Thyroid gland (tissue), 4 donors: Measurements from ENCODE around the gene SEC14L2. TPM values are rescaled to one million over a fixed set of nuclear protein-coding genes. Genes with fewer than 3 reads are reported as not detected.

ENCODE experiments used
- DNase-seq, 2 donors: peaks; one replicate each; pipeline ENCODE4 v3.0.0-alpha.2; 2019
- H3K27ac ChIP-seq, 3 donors: fragments of 200-600 bp; sonication (generic); 1 replicate in 2 of 3; 2 replicates in 1 of 3; pipeline ENCODE4 v1.5.1; 2016 to 2019; ENCODE audit warnings: mild to moderate bottlenecking in 1 of 3, moderate library complexity in 1 of 3
- H3K27me3 ChIP-seq: fragments of 200-600 bp; sonication (generic); one replicate; pipeline ENCODE4 v1.5.1; 2019
- H3K36me3 ChIP-seq, 2 donors: fragments of 200-600 bp; sonication (generic); one replicate each; pipeline ENCODE4 v1.5.1; 2016 to 2019
- H3K4me1 ChIP-seq, 2 donors: fragments of 200-600 bp; sonication (generic); one replicate each; pipeline ENCODE4 v1.5.1; 2017 to 2019
- H3K4me3 ChIP-seq, 3 donors: fragments of 200-600 bp; sonication (generic); replicated peaks in 1 of 3; 1 replicate in 2 of 3; 2 replicates in 1 of 3; pipeline ENCODE4 v1.5.1; 2016; ENCODE audit warnings: mild to moderate bottlenecking in 1 of 3
- H3K9me3 ChIP-seq: fragments of 200-600 bp; sonication (generic); one replicate; pipeline ENCODE4 v1.5.1; 2017
- POLR2A ChIP-seq, 2 donors: fragments of 450-650 bp; IDR thresholded peaks; one replicate each; pipeline ENCODE4 v1.6.1; 2017; ENCODE audit warnings: antibody characterized with exemption in 2 of 2, mild to moderate bottlenecking in 2 of 2, moderate library complexity in 1 of 2
- WGBS, 2 donors: methylation state at CpG; one replicate each; pipeline ENCODE4 v1.1.5; 2017; 5-methylcytosine and 5-hydroxymethylcytosine counted together
- intact Hi-C: fragments of 100-400 bp; cut with DNase I; formaldehyde crosslinking; loops from one replicate; pipeline ENCODE4 v1.15.1; 2023
- total RNA-seq, 4 donors: library from RNA; depleted of rRNA; stranded (reverse); fragments of >200 nt; gene quantifications; one replicate each; pipeline ENCODE4 v1.2.3, GENCODE V29; 2016
- TF ChIP-seq, protein P1 (sequence below), 6 experiments: fragments of 200-600 bp in 3 of 6; fragments of 450-650 bp in 3 of 6; sonication (generic) in 3 of 6; IDR thresholded peaks; one replicate each; pipeline ENCODE4 v1.5.1; 2016 to 2019; ENCODE audit warnings: antibody characterized with exemption in 6 of 6, mild to moderate bottlenecking in 2 of 6, inconsistent platforms in 1 of 6, moderate library complexity in 1 of 6

Gene SEC14L2
- total RNA-seq, 4 donors from 2014 or later, result 26.6 to 59.1 (median 30.4) TPM

- Histone ChIP-seq H3K27me3 (no peaks in the 10 kb centered on the region), H3K4me3 (no peak overlapping the region), H3K9me3 (no peaks in the 10 kb centered on the region), H3K36me3 (no peaks in the 10 kb centered on the region), H3K4me1 (peaks cover 19 to 24% of the 10 kb centered on the region in 2 donors), H3K27ac (peak overlapping the region; percentile 85 to 98 (median 94))
- 25 to 41% methylated on average over 8 to 9 of the region's 9 CpGs for WGBS, 2 donors
- peak; percentile 92 for DNase-seq
- intact Hi-C loops, result loop anchor here (5.0 kb wide), 1 partner anchor 35 kb away; the partner anchor contains the start of gene MTFP1
- peak in 1 of 2 donors; percentile 41 for TF ChIP-seq POLR2A (IDR thresholded peaks at IDR 0.05)
- TF ChIP-seq, protein P1, sequence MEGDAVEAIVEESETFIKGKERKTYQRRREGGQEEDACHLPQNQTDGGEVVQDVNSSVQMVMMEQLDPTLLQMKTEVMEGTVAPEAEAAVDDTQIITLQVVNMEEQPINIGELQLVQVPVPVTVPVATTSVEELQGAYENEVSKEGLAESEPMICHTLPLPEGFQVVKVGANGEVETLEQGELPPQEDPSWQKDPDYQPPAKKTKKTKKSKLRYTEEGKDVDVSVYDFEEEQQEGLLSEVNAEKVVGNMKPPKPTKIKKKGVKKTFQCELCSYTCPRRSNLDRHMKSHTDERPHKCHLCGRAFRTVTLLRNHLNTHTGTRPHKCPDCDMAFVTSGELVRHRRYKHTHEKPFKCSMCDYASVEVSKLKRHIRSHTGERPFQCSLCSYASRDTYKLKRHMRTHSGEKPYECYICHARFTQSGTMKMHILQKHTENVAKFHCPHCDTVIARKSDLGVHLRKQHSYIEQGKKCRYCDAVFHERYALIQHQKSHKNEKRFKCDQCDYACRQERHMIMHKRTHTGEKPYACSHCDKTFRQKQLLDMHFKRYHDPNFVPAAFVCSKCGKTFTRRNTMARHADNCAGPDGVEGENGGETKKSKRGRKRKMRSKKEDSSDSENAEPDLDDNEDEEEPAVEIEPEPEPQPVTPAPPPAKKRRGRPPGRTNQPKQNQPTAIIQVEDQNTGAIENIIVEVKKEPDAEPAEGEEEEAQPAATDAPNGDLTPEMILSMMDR (IDR thresholded peaks at IDR 0.05), result no peak
Observed at GRCh38 chr22:30392661-30393321, 4.0 kb upstream of the SEC14L2 start.

DNA sequence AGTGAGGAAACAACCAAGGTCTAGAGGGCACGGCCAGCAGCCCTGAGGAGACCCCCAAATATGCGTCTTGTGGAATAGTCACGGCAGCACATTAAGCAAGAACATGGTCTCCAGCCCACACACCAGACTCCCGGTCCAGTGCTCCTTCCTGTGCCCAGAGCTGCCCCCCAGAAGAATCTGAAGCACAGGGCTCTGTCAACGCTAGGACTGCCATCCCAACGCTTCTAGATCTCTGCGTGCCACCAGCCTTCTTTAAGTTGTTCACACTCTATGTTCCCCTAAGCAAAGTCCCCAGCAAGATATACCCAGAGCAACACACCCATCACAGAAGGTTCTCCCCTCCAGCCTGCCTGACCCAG is 3.5 kb upstream of the SEC14L2 start:
- Histone ChIP-seq H3K27ac (peak overlapping the region; percentile 85 to 98 (median 94)), H3K4me1 (peaks cover 24 to 29% of the 10 kb centered on the region in 2 donors), H3K9me3 (no peaks in the 10 kb centered on the region), H3K36me3 (no peaks in the 10 kb centered on the region), H3K27me3 (no peaks in the 10 kb centered on the region), H3K4me3 (no peak overlapping the region)
- intact Hi-C loops, result loop anchor here (5.0 kb wide), 1 partner anchor 34 kb away; the partner anchor contains the start of gene MTFP1
- no peak for DNase-seq
- WGBS, 2 donors, result 54 to 69% methylated on average over 6 to 7 of the region's 7 CpGs
- TF ChIP-seq, protein P1 (IDR thresholded peaks at IDR 0.05), result no peak
- TF ChIP-seq POLR2A (IDR thresholded peaks at IDR 0.05), result no peak

- peaks cover 27 to 35% of the 10 kb centered on the region in 2 donors for H3K4me1 ChIP-seq
- H3K27ac ChIP-seq, result peak overlapping the region; percentile 85 to 98 (median 94)
- DNase-seq, result no peak
- H3K27me3 ChIP-seq, result no peaks in the 10 kb centered on the region
- intact Hi-C loops, result loop anchor here (5.0 kb wide), 1 partner anchor 33 kb away; the partner anchor contains the start of gene MTFP1
- WGBS, 2 donors, result 76 to 79% methylated on average over 3 of the region's 3 CpGs
- TF ChIP-seq POLR2A (IDR thresholded peaks at IDR 0.05), result no peak
- TF ChIP-seq, protein P1 (IDR thresholded peaks at IDR 0.05), result no peak
- no peaks in the 10 kb centered on the region for H3K9me3 ChIP-seq
- no peaks in the 10 kb centered on the region for H3K36me3 ChIP-seq
- H3K4me3 ChIP-seq, result no peak overlapping the region
Observed at GRCh38 chr22:30393885-30394284, 2.9 kb upstream of the SEC14L2 start.

DNA sequence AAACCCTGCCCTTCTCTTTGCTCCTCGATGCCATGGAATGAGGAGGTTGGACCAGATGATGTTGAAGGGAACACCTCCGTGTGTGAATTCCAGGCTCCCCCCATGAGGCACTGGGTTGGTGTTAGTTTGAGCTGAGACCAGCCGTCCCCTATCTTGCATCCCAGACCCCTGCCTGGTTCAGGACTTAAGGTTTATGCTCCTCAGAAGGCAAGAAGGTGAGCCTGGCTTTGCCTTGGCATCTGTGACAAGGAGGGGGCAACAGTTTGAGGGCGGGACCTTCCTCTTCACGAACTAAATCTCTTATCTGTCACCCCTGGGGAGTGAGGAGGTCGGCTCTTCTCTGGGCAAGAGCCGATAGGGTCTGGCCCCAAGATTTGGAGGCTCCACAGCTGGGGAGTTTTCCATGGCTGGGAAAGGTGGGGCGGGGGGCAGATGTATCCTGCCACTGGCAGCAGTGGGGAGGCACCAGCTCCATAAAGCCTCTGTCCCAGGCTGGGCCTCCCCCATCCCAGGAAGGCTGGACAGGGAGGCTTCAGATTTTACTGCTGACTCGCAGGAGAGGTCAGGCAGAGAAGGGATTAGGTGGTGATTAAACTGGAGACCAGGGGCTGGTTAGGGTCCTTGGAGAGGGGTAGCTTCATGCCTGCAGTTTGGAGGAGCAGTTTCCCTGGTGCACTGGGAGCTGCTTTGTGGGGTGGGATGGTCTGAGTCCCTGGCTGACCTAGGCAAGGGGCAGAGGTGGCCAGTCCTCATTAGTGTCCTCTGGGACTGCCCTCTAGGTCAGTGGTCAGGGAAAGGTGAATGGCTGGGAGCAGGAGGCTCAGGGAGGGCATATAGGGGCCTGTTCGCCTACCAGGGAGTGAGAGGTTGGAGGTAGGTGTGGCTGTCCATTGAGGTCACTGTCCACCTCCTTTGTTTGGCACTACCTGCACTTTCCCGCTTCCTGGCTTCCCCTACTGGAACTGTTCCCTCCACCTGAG is 1.1 kb downstream of the SEC14L2 start:
- intact Hi-C loops, result no loop called here
- H3K36me3 ChIP-seq, result no peaks in the 10 kb centered on the region
- TF ChIP-seq, protein P1 (IDR thresholded peaks at IDR 0.05), result no peak
- TF ChIP-seq POLR2A (IDR thresholded peaks at IDR 0.05), result no peak
- H3K4me3 ChIP-seq, result peak overlapping the region; percentile 40 to 86 (median 57)
- peak overlapping the region in 2 of 3 donors; percentile 54 to 58 for H3K27ac ChIP-seq
- 31 to 37% methylated on average over 10 to 11 of the region's 11 CpGs for WGBS, 2 donors
- no peak for DNase-seq
- H3K4me1 ChIP-seq, result peaks cover 22 to 35% of the 10 kb centered on the region in 2 donors
- no peaks in the 10 kb centered on the region for H3K27me3 ChIP-seq
- H3K9me3 ChIP-seq, result no peaks in the 10 kb centered on the region
